Eye (tissue), 1 donor: ENCODE measurements around the gene NDFIP2.

Source experiments
- DNase-seq: peaks from one replicate; pipeline ENCODE4 v3.0.0-alpha.2; 2015

NDFIP2 gene

DNA sequence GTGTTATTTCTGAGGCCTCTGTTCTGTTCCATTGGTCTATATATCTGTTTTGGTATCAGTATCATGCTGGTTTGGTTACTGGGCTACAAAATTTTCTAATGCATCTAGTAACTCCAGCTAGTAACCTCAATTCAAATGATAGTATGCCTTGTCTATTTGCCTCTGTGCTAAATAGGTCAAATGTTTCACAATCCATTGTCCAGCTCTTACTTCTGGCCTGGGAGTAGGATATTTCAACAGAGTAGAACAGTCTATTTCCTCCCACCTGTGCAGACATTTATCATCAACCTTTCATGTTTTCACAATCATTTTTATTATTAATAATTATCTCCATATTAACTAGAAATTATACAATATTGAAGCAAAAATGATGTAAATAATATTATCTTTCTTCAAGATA is 18.1 kb upstream of the NDFIP2 start:
- no peak for DNase-seq

DNA sequence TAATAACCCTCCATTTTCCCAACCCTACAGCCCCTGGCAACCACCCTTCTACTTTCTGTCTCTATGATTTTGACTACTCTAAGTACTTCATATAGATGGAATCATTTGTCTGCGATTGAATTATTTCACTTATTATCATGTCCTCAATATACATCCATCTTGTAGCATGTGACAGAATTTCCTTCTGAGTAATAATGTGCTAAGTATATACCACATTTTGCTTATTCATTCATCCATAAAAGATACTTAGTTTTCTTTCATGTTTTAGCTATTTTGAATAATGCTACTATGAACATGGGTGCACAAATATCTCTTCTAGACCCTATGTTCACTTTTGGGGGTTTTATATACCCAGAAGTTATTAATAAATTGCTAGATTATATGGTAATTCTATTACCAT is 17.4 kb upstream of the NDFIP2 start:
- DNase-seq, result no peak

DNA sequence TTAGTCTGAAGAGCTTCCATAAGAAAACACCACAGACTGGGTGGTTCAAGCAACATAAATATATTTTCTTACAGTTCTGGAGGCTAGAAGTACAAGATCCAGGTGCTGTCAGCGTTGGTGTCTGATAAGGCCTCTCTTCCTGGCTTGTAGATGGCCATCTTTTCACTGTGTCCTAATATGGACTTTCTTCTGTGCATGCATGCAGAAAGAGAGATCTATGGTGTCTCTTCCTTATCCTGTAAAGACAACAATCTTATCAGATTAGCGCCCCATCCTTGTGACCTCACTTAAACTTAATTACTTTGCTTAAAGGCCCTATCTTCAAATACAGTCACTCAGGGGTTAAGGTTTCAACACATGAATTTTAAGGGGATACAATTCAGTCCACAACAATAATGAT is 14.1 kb upstream of the NDFIP2 start:
- no peak for DNase-seq

DNA sequence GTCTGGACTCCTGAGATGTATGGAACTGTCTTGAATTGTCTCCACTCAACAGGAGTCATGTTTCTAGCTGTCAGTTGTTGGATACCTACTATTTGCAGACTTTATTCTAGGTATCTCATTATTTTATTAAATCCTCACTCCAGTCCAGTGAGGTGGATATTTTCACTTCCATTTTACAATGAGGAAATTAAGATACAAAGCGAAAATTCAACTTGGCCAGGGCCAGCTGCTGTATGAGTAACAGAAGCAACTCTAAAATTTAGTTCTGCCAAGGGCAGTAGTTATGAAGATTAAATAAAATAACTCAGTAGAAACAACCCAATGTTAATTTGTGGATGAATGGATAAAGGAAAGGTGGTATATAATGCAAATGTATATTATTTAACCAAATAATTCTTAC is 12.6 kb upstream of the NDFIP2 start:
- no peak for DNase-seq

DNA sequence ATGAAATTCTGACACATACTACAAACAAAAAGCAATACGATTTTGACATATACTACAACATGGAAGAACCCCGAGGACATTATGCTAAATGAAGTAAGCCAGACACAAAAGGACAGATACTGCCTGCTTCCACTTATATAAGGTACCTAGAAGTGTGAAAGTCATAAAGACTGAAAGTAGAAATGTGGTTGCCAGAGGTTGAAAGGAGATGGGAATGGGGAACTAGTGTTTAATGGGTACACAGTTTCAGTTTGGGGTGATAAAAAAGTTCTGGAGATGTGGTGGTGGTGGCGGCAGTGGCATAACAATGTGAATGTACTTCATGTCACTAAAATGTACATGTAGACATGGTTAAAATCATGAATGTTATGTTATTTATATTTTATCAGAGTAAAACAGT is 12.1 kb upstream of the NDFIP2 start:
- DNase-seq, result no peak

DNA sequence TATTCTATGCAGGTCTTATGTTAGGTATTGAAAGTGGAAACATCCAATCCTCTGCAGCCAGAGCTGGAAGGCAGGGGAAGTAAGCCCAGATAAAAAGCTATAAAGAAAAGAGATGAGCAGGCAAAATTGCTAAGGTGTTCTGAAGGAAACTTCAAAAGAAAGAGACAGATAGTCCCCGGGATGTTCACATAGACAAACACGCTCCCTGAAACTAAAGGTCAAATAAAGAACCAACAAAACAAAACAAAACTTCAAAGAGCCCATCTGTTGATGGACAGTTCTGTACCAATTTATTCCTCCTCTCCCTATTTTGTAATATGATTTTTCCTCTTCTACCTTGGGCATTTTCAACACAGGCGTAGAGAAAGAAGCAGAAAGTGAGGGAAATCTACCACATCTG is 11.3 kb upstream of the NDFIP2 start:
- no peak for DNase-seq

DNA sequence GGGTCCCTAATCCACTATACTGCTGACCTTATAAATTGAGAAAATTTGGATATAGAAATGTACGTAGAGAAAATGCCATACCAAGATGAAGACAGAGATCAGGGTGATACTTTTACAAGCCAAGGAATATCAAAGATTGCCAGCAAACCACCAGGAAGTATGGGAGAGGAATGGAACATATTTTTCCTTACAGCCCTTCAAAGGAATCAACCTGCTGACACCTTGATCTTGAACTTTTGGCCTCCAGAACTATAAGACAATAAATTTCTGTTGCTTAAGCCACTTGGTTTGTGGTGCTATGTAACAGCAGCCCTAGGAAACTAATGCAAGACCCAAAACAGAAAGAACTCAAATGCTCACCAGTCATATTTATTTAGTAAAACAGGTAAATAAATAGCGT is 10.3 kb upstream of the NDFIP2 start:
- no peak for DNase-seq

DNA sequence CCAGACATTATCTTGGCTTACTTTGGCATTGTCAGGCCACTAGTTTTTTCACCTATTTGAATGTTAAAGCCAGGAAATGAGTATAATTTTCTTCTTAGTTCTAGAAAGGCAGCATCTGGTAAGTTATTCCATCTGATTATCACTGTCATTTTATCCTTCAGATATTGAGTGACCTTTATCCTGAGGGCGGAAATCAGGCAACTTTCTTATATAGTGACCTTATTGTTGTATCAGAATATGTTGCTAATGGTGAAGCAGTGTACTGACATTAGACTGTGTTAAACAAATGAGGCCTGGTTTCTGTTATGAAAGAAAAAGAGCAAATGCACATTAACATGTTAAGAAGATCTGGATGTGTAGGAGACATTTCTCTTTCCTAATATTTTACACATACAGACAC is 5.4 kb upstream of the NDFIP2 start:
- no peak for DNase-seq

DNA sequence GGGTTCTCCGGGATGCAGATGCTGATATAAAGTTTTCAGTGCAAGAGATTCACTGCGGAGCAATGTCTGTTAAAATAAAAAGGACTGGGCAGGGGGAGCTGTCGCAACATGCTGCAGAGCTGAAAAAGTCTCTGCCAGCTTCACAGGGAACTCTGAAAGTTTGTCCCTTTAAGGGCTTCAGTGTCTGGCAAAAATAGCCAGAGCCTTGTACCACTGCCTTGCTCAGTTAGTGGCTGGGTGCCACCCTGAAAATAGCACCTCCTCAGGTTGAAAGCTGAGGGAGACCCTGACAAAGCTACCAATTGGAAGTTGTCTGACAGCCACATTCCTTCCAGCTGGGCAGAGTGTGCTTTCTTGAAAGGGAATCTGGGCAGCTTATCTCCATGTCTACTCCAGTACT is 3.0 kb upstream of the NDFIP2 start:
- no peak for DNase-seq

DNA sequence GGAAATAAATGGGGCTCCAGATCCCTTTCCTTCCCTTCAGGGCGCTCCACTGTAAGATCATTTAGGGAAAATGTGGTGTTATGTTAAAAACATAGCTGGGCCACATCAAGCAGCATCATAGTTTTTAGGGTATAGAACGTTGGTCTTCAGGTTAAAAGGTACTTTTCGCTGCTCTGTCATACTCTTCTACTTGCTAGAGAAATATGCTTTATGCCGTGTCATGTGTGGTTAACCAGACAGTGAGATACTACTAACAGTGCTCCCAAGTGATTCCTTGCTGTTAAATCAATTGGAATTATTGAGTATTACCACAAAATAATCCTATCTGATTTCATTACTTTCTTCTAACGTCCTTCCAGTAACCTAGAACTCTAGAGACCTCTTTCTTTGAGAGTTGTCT is 1.1 kb upstream of the NDFIP2 start:
- DNase-seq, result no peak

DNA sequence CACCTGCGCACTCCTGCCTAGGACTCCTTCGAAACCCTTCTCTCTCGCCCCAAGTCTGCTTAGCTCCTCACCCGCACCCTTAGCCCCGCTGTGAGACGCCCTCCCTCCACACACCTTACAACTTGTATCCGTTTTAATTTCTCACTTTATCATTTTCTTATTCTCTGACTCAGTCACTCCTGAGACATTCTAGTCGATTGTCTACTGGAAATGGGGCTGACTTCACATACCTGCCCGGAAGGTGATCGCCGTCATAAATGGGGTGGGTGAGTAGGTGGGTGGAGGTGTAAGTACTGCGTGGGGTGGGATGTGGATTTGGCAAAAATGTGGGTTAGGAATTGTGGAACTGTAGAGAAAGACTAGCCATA is 714 bp downstream of the NDFIP2 start:
- no peak for DNase-seq

DNA sequence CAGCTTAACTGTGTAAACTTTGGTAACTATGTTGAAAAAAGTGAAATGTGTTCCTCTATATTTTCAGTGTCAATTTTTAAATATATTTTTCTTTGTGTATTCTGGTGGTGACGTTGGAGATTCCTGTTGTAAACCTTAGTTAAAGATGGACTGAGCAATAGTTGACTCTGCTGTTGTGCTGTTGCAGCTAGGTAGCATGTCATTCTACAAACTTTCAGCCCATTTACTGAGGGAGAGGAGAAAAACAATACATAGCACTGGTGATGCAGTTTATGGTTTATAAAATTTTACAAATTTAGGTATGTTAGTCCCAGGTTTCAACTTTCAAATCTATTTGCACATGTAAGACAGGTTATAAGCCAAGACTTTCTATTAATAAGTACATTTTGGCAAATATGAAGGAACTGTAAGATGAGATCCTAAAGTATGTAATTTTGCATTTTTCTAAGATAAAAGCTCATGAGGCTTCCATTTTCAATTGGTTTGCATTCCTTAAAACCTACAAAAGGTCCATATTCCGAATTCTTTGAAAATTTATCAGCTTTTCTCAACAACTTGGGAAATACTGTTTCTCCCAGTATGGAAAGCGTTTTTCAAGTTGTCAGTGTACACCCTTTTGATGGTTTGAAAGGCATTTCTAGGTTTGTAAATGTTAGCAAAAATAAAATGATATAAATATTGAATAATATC is 1.5 kb downstream of the NDFIP2 start:
- no peak for DNase-seq

DNA sequence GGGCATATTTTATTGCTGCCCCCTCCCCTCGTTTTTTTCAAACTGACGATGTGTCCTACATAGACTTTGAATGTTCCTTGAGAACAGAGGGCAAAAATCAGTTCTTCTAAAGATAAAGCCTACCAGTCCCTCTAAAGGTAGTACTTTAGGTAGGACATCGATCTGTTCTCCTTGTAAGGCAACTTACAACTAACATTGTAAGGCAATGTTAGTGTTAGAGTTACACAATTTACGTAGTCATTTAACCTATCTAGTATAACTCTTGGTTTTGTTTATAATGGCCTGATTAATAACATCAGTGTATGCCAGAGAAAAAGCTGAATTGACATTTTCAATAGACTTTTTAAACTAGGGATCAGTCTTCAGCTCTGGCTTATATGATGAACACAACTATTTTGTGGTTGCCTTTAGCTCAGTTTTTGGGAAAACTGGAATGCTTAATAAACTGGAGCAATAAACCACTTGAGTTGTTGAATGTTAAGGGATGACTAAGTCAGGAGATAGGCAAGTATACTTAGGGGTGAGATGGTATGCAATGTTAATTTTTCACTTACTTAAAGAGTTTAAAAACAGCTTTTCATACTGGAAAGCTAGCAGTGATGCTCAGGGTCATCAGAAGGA is 2.2 kb downstream of the NDFIP2 start:
- DNase-seq, result no peak

DNA sequence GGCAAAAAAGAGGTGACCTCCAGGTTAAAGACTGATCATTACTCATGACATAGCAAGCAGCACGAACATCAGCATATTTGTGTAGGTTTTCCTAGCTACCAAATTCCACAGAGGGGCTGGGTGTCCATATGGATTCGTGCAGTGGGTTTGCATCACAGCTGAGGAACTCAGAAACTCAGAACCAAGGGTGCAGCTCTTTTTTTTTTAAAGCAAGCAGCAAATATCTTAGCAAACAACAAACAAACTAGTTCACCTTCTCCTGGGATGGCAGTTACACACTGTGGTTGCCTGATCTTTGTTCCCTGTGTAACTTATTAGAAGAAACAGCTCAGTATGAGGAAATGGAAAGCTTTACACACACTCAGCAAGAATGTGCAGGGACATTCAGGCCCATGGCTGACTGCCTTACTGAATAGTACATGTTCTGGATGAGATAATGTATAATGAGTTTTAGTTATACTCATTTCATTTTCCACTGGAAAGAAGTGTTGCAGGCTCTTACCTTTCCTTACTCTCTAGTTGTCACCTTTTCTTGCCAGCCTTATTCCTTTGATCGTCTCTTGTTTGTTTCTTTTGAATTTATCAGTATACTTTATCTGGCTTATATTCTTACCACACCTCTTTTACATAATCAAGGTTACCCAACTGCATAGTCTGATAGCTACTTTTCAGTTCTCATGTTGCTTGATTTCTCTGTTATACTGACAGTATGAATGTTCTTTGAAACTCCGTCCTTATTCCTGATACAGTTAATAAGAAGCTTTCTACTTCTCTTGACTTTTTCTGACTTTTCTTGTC is 4.3 kb downstream of the NDFIP2 start:
- DNase-seq, result no peak

DNA sequence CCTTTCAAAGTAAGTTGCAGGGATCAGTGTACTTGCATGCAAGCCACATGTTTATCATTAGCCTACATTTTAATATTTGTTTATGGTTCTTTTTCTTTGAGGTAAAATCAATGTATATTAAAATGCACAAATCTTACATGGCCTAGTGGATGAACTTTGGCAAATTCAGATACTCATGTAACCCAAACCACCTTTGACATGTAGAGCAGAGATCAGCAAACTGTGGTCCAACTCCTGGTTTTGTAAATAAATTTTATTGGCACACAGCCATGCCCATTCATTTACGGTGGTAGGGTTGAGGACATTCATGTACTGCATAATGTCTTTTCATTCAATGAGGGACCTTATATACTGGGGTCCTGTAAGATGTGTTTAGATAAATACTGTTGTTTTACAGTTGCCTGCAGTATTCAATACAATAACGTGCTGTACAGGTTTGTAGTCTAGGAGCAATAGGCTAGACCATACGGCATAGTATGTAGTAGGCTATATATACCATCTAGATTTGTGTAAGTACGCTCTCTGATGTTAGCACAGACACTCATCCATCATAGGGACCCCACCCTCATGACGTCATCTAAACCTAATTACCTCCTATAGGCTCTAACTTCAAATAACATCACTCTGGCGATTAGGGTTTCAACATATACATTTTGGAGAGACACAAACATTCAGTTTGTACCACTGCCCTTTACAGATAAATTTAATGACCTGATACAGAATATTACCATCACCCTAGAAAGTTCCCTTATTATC is 5.7 kb downstream of the NDFIP2 start:
- no peak for DNase-seq

DNA sequence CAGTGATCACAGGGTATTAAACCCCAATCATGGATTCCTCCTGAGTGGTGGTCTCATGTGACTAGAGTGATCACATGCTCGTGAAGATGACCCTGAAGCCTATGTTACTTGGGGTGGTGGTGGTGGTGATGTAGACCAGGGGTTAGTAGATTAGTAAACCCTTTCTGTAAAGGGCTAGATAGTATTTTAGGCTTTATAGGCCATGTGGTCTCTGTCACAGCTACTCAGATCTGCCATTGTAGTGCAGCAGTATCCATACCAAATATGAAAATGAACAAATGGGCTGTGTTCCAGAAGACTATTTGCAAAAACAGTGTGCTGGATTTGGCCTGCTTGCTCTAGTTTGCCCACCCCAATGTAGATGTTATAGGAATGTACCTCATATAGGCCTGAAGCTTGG is 9.4 kb downstream of the NDFIP2 start:
- DNase-seq, result no peak

DNA sequence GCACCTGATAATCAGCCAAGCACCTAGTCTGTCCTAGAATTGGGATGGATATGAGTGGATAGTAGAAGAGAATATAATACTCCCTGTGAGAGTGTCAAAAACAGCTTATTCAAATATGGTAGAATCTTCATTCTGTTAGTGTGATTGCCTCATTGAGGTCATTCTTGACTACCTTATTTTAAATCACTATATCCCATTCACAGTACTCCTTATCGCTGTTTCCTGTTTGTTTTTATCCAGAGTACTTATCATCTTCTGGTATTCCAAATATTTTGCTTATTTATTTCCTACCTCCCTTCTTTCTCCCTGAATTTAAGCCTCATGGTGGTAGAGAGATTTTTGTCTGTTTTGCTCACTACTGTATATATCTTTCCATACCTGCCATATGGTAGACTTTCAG is 9.9 kb downstream of the NDFIP2 start:
- no peak for DNase-seq

DNA sequence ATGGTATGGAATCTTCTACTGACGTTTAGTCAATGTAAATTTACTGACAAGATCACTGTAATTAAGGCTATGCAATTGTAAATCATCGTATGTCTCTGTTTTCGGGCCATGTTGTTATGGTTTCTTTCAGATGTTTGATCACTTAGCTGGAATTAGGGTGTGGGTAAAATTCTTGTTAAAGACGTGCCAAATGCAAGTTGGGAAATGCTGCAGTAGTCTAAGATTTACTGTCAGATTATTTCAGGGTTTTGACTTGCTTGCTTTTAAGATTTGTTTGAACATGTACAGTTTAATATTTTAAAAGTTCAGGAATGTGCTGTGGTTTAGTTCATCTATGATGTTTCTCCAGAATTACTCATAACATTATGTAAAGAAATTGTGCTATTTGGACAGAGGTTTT is 10.8 kb downstream of the NDFIP2 start:
- DNase-seq, result no peak

DNA sequence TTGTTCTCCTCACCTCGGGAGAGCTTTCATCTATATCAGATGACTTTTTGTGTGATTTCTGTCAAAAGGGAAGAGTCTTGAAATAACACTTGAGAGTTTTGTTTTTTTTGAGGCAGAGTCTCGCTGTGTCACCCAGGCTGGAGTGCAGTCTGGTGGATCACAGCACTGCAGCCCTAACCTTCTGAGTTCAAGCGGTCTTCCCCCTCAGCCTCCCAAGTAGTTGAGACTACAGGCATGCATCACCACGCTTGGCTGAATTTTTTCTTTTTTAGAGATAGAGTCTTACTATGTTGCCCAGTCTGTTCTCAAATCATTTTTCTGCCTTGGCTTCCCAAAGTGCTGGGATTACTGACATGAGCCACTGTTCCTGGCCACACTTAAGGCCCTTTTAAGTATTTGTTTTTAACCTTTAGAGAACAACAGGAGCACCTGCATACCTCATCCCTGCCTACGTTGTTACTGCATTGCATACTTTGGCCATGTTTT is 11.4 kb downstream of the NDFIP2 start:
- DNase-seq, result no peak

DNA sequence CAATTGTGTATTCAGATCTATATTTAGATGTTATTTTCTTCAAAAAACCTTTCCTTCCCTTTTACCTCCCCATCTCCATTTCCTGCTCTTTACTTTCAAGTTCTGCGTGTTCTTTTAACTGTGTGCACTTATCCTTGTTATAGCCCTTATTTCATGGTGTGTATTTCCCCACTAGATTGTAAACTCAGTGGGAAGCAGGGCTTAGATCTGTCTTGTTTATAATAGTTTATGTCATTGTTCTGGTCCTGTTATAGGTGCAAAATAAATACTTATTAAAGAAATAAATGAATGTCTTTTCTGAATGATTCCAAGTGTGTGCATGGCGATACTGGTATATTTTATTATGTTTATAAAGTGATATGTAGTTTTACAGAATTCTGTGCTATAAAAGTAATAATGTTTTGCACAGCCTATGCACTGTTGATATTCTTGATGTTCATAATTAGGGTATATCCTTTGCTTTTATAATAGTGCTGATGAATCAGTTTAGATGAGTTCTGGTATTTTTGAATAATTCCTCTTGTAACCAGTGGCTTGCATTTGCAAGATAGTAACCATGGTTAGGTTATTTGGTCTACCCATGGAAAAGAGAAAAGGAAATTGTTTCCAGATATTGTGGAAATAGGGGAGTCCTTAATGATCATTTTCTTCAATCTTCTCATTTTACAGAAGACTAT is 12.1 kb downstream of the NDFIP2 start:
- DNase-seq, result no peak

DNA sequence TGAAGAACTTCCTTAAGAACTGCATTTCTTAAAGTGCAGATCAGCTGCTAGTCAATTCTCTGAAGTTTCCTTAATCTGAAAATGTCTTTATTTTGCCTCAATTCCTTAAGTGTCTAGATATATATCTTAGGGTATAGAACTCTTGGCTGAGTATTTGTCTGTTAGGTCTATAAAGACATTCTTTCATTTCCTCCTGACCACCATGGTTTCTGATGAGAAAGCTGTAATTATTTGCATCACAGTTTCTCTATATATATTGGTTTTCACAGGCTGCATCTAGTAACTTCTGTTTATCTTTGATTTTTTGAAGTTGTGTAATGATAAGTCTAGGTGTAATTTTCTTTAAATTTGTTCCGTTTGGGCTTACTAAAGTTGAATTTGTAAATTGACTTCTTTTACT is 15.2 kb downstream of the NDFIP2 start:
- no peak for DNase-seq

DNA sequence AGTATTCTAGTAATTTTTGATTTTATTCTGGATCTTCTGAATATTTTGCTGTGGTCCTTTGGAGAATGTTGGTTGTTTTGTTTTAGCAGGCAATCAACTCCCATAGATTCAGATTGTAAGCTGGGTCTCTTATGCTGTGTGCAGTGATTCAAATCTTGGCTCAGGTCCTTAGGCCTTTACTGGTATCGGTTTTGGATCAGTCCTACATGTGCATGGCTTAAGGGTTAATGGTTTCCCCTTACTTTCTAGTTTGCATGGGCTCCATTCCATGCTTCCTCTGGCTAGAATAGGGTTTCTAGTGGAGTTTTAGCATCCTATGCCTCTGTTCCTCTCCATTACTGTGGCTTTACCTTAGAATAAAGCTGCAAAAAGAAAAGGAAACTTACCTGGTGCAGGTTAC is 16.1 kb downstream of the NDFIP2 start:
- no peak for DNase-seq

DNA sequence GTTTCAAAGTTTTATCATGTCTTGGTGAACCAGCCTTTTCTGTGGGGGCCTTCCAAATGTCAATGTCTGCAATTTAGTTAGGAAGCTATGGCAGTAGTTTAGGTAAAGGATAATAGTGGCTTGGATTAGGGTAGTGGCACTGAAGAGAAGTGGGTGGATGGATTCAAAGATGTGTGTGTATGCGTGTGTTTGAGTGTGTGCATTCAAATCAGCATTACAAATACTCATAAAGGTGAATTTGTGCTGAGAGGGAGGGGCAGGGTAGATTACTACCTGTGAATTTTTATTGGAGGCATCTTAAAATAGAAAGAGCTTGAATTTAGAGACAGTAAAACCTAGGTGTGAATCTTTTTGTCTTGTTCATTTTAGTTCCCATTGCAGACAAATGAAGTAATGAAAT is 16.9 kb downstream of the NDFIP2 start:
- DNase-seq, result no peak
